GM10248 (cell line): ENCODE measurements around the gene MYO16.

Experiments
- CTCF ChIA-PET: fragments of 300-600 bp; sonication (Branson Sonifier 250); formaldehyde crosslinking; extraction: SDS; loops from one replicate; lab custom pipeline; 2021; ENCODE audit warnings: antibody characterized with exemption; lab: Yijun Ruan, JAX
- POLR2A ChIA-PET: fragments of 350-650 bp; sonication (Branson Sonifier 250); formaldehyde crosslinking; extraction: SDS; loops from one replicate; lab custom pipeline; 2020; ENCODE audit warnings: antibody characterized with exemption; lab: Yijun Ruan, JAX
- DNase-seq: peaks from one replicate; pipeline ENCODE4 v3.0.0; 2012; ENCODE audit errors: extremely low spot score
- CTCF ChIP-seq: IDR thresholded peaks from 2 replicates; pipeline ENCODE4 v1.5.1; 2012; ENCODE audit warnings: mild to moderate bottlenecking, low read depth; ENCODE audit errors: extremely low read depth, missing control alignments, control extremely low read depth

The MYO16 gene

DNA sequence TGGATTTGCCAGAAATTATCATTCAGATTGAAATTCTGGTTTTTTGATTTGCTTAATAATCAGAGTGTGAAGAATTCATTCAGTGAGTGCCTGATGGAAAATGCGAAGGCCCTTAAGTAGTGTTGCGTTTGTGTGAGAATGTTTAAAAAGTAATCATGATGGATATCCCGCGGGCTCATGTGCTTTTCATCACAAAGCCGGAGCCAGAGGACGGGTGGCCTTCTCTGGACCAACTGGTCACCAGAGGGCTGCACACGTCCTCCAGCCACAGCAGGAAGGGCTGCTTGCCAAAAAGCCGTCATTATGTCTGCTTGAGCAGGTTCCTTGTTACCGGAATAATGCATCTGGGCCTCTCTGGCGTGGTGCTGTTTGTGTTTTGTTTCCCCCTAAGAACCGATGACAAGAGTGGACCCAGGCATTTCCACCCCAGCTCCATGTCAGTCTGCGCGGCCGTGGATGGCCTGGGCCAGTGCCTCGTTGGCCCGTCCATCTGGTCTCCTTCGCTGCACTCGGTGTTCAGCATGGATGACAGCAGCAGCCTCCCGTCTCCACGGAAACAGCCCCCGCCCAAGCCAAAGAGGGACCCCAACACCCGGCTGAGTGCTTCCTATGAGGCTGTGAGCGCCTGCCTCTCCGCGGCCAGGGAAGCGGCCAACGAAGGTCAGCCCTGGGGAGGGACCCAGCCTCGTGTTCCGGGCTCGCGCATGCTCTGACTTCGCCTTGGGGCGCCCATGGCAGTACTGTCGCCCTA, 497.7 kb downstream of the MYO16 start:
- TF ChIP-seq CTCF: no peak
- no peak for DNase-seq
- POLR2A ChIA-PET: no interaction called here
- CTCF ChIA-PET: no interaction called here

GRCh38 chr13:109128121-109128520, 498.7 kb downstream of the MYO16 start:
- TF ChIP-seq CTCF: no peak
- CTCF ChIA-PET: no interaction called here
- POLR2A ChIA-PET: no interaction called here
- no peak for DNase-seq

GRCh38 chr13:109130093-109130835, 500.9 kb downstream of the MYO16 start:
- no peak for TF ChIP-seq CTCF
- ChIA-PET POLR2A (no interaction called here), CTCF (interaction anchor here (1.0 kb wide), 1 partner anchor 20 kb away, joined by 3 read pairs; no protein-coding TSS in a partner anchor)
- no peak for DNase-seq

DNA sequence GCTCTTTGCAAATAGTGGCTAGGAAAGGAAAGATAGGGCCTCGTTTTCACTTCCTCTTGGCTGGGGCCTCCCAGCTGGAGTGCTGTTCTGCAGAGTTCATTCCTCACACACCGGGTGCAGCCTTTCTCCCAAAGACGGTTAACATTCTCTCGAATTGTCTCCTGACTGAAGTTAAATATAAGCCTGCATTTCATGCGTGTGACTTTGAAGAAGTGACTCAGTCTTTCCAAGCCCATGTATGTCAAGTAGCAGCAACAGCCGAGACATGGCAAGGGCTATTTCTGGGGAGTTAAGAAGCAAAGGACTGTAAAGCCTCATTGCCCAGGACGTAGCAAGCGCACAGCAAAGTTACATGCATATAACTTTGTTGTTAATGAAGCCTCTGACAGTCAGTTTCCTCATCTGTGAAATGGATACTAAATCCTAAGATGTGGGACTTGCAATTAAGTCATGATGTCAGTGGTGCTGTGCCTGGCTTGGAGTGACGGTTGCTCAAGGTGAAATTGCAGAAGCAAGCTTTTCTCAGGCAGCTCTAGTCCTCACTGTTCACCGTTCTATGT, 502.4 kb downstream of the MYO16 start:
- ChIA-PET POLR2A (no interaction called here), CTCF (interaction anchor here (1.2 kb wide), 1 partner anchor 21 kb away, joined by 3 read pairs; no protein-coding TSS in a partner anchor)
- no peak for TF ChIP-seq CTCF
- DNase-seq: peak; percentile 32

DNA sequence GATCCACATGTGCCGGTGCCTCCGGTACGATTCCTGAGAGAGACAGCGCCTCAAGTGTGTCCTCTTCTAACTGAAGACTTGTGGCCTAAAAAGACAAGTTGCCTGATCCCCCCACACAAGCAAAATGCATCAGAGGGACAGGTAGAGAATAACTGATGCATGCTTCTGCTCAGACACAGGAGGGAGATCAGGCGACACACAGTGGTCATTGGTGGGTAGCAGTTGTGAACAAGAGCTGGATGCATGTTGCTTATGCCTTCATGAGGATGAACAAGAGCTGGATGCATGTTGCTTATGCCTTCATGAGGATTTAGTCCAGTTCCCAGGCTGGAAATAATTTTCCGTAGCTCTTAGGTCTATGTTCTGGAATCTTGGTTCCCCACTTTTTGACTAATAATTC, 505.6 kb downstream of the MYO16 start:
- ChIA-PET CTCF (interaction anchor here (1.1 to 2.0 kb wide), 3 partner anchors 9 to 14 kb away, joined by 3 to 9 read pairs (median 3); no protein-coding TSS in a partner anchor), POLR2A (no interaction called here)
- DNase-seq: no peak
- no peak for TF ChIP-seq CTCF

DNA sequence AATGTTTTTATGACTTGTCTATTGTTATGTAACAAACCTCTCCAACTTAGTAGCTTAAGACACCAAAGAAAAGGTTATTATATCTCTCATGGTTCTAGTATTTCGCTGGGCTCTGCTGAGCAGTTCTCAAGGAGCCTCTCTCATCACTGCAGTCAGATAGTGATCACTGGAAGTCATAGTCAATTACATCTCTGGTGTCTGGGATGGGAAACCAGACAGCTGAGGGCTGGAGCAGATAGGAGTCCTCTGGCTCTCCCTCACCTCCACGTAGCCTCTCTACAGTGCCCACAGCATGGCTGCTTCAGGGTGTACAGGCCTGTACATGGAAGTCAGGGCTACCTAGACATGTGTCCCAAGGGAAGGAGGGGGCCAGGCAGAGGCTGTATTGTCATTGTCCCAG, 507.5 kb downstream of the MYO16 start:
- TF ChIP-seq CTCF: no peak
- POLR2A ChIA-PET: no interaction called here
- no peak for DNase-seq
- CTCF ChIA-PET: interaction anchor here (1.1 to 2.0 kb wide), 2 partner anchors 11 to 21 kb away, joined by 3 to 9 read pairs; no protein-coding TSS in a partner anchor
